WTC11 (cell line): ENCODE results near the gene SKI.

ENCODE experiments used
- CTCF ChIP-seq: fragments of 200-600 bp; IDR thresholded peaks from 2 replicates; pipeline ENCODE4 v1.8.0; 2022; ENCODE audit warnings: antibody characterized with exemption
- MAX ChIP-seq: sonication (generic); formaldehyde crosslinking; IDR thresholded peaks from 2 replicates; pipeline ENCODE4 v1.8.0; 2022; ENCODE audit warnings: mild to moderate bottlenecking, missing genetic modification reagents
- SP1 ChIP-seq: sonication (generic); formaldehyde crosslinking; conservative IDR thresholded peaks from 2 replicates; pipeline ENCODE4 v1.8.1; 2022; ENCODE audit warnings: missing genetic modification reagents
- TCF7 ChIP-seq: sonication (generic); formaldehyde crosslinking; IDR thresholded peaks from 2 replicates; pipeline ENCODE4 v1.8.0; 2022; ENCODE audit warnings: mild to moderate bottlenecking, low read depth, missing genetic modification reagents, moderate library complexity

- no peak for TF ChIP-seq MAX (CRISPR knock-in tag)
- no peak for TF ChIP-seq TCF7 (CRISPR knock-in tag)
- no peak for TF ChIP-seq SP1 (CRISPR knock-in tag)
- no peak for TF ChIP-seq CTCF
These were observed 66.1 kb downstream of the SKI start for GRCh38 chr1:2294033-2294724.
